GM12873 (cell line): ENCODE results near the gene TCF3.

Experiments
- TF ChIP-seq, protein P1 (sequence below): IDR thresholded peaks from 2 replicates; pipeline ENCODE4 v1.5.1; 2012; ENCODE audit warnings: low read depth, mild to moderate bottlenecking, moderate library complexity, low read length, control low read depth; ENCODE audit not compliant: insufficient read depth; ENCODE audit errors: missing control alignments

The TCF3 gene

DNA sequence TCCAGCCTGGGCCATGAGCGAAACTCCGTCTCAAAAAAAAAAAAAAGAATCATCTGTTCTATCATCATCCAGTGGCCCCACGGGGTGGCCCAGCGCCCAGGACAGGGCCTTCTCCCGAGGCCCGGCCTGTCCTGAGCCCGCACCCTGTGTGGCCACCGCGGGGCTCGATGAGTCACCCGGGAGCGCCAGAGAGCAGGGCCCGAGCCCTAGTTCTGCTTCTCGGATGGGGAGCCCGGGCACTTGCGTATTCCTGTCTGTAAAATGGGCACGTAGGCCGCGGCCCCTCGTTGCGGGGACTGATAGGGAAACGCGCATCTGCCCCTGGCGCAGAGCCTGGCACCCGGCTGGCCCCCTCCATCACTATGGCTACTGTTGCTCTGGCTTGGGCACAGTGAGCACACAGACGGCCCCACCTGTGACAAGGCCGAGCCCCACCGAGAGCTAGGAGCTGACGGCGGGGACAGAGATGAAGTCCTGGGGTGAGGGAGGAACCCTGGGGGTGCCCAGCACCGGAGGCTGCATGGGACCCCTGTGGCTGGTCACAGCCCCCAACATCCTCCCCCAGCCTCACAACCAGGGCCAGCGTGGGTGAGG is 25.9 kb downstream of the TCF3 start:
- TF ChIP-seq, protein P1, sequence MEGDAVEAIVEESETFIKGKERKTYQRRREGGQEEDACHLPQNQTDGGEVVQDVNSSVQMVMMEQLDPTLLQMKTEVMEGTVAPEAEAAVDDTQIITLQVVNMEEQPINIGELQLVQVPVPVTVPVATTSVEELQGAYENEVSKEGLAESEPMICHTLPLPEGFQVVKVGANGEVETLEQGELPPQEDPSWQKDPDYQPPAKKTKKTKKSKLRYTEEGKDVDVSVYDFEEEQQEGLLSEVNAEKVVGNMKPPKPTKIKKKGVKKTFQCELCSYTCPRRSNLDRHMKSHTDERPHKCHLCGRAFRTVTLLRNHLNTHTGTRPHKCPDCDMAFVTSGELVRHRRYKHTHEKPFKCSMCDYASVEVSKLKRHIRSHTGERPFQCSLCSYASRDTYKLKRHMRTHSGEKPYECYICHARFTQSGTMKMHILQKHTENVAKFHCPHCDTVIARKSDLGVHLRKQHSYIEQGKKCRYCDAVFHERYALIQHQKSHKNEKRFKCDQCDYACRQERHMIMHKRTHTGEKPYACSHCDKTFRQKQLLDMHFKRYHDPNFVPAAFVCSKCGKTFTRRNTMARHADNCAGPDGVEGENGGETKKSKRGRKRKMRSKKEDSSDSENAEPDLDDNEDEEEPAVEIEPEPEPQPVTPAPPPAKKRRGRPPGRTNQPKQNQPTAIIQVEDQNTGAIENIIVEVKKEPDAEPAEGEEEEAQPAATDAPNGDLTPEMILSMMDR, result no peak

DNA sequence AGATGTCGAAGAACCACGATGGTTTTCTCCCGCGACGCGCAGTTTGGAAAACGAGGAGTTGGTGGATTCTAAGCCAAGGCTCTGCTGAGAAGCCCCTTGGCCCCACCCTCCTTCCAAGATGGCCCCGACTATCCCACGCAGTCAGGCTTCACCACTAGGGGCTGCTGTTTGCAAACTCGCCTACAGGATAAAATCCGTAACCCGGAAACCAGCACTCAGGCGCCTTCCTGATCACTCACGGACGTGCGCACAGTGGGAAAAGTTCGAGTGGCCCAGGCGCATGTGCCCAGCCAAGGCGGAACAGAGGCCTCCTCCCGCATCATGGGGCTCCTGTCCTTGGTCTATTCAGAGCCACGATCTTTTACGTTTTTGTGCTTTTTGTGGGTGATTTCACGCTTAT is 28.0 kb downstream of the TCF3 start:
- TF ChIP-seq, protein P1, result peak; percentile 79

DNA sequence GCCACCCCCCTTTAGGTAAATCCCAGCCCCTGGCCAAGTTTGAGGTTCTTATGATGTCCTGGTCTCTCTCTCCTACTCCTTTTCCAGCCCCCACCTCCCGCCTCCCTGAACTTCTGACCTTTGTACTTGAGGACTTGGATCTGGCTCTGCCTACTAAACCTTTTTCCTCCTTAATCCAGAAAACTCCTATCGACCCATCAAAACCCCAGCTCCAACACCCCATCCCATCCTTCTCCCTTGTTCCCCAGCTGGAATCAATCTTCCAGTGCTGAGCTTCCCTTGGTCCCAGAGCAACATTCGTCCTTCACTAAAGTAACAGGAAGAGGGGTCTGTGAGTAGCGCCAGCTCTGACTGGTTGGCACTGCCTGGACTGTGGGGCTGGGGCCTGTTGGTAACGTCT is 29.9 kb downstream of the TCF3 start:
- TF ChIP-seq, protein P1, result no peak

DNA sequence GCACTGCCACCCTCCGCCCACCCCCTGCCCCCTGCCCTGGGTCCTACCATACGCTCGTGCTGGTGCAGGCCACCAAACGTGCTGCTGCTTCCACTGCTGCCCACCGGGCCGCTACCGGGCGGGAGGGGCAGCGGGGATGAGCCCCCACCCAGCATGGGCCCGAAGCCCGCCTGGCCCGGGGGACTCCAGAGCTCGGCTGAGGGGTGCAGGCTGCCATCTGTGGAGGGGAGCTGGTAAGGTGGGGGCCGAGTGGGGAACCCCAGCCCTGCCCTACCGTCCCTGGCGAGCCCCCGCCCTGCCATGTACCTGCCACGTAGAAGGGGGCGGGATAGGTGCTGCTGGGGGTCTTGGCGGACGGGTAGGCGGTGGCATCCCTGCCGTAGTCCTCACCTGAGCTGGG is 30.4 kb downstream of the TCF3 start:
- TF ChIP-seq, protein P1, result no peak

DNA sequence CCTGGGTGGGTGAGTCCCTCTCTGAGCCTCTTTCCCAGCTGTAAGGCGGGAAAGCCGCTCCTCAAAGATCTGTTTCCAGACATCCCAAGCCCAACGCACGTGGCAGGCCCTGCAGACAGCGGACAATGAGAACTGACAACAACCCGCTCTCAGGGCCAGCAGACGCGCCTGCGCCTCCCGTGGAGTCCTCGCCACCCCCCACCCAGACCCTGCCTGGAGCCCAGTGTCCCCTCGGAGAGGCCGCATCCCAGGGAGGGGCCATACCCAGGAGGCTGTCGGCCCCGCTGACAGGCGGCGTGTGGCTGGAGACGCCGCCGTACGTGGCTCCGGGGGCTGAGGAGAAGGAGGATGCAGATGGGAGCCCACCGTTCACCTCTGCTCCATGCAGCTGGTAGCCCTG is 30.8 kb downstream of the TCF3 start:
- TF ChIP-seq, protein P1, result no peak

DNA sequence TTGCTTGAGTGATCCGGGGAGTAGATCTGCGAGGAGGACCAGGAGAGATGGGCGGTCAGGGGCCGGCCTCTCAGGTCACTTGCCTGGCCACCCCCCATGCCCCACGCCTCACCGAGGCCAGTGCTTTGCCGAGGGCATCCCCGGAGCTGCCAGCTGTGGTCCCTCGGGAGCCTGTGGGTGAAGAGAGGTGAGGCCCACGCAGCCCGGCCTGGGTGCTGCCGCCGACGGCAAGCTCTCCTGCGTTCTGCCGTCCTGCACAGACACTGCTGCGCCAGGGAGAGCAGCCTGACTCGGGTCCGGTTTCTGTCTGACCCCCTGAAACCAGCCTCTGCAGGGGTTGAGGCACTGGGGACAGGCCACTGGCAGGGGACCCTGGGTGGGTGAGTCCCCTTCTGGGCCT is 31.4 kb downstream of the TCF3 start:
- TF ChIP-seq, protein P1, result no peak

DNA sequence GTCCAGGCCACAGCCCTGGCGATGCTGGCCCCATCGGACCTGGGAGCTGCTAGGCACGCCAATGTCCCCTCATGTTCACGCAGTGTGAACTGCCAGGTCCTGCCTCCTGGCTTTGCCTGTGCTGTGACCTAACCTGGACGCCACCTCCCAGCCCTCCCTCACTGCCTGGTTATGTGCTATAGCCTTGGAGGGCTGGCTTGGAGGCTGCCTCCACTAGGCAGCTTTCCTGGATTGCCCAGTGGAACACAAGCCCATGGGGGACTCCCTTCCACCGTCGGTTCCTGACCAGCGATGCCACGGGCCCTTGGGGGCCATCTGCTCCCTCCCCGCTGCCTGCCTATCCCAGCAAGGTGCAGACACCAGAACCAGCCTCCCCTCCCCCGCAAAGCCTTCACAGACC is 31.9 kb downstream of the TCF3 start:
- TF ChIP-seq, protein P1, result no peak
